Measurements from ENCODE around the gene CFHR3.
"Not testable (repeated sequence)": the region's sequence is repeated elsewhere in the genome, so short reads cannot be mapped to it uniquely, and the experiment has no call there.

The CFHR3 gene

GRCh38 chr1:196774603-196775002 is at the start of gene CFHR3:
Gene CFHR3 (plus strand): TSS chr1:196774840. CDS start chr1:196774887, 47 bp downstream.
- DNase-seq (ENCODE audit: low read depth in 2 of 2): no peak

GRCh38 chr1:196732526-196732925 is 42.1 kb upstream of the CFHR3 start:
- DNase-seq (ENCODE audit: low read depth in 2 of 2): no peak

GRCh38 chr1:196733091-196733970 is 41.3 kb upstream of the CFHR3 start:
- no peak for DNase-seq (ENCODE audit: low read depth in 2 of 2)

GRCh38 chr1:196734006-196734405 is 40.6 kb upstream of the CFHR3 start:
- no peak for DNase-seq (ENCODE audit: low read depth in 2 of 2)

- DNase-seq (ENCODE audit: low read depth in 2 of 2): no peak
Measured at GRCh38 chr1:196734460-196734859, 40.2 kb upstream of the CFHR3 start.

- DNase-seq (ENCODE audit: low read depth in 2 of 2): no peak
Measured at GRCh38 chr1:196738730-196739129, 35.9 kb upstream of the CFHR3 start.

GRCh38 chr1:196743244-196743643 is 31.4 kb upstream of the CFHR3 start:
- DNase-seq (ENCODE audit: low read depth in 2 of 2): not testable (repeated sequence)

GRCh38 chr1:196765019-196765740 is 9.5 kb upstream of the CFHR3 start:
- not testable (repeated sequence) for DNase-seq (ENCODE audit: low read depth in 2 of 2)

- not testable (repeated sequence) for DNase-seq (ENCODE audit: low read depth in 2 of 2)
Measured at GRCh38 chr1:196769823-196770222, 4.8 kb upstream of the CFHR3 start.

GRCh38 chr1:196773713-196774112 is 927 bp upstream of the CFHR3 start:
- no peak for DNase-seq (ENCODE audit: low read depth in 2 of 2)

GRCh38 chr1:196774175-196774574 is 465 bp upstream of the CFHR3 start:
- DNase-seq (ENCODE audit: low read depth in 2 of 2): no peak

- no peak for DNase-seq (ENCODE audit: low read depth in 2 of 2)
Measured at GRCh38 chr1:196777603-196778002, 3.0 kb downstream of the CFHR3 start.

- no peak for DNase-seq (ENCODE audit: low read depth in 2 of 2)
Measured at GRCh38 chr1:196779093-196779492, 4.5 kb downstream of the CFHR3 start.

GRCh38 chr1:196791252-196791651 is 16.6 kb downstream of the CFHR3 start:
- DNase-seq (ENCODE audit: low read depth in 2 of 2): not testable (repeated sequence)

- DNase-seq (ENCODE audit: low read depth in 2 of 2): not testable (repeated sequence)
Measured at GRCh38 chr1:196794103-196794502, 19.5 kb downstream of the CFHR3 start.

- DNase-seq (ENCODE audit: low read depth in 2 of 2): no peak
Measured at GRCh38 chr1:196797891-196798290, 23.3 kb downstream of the CFHR3 start.

GRCh38 chr1:196801920-196802319 is 27.3 kb downstream of the CFHR3 start:
- DNase-seq (ENCODE audit: low read depth in 2 of 2): not testable (repeated sequence)

GRCh38 chr1:196808529-196809235 is 34.0 kb downstream of the CFHR3 start:
- DNase-seq (ENCODE audit: low read depth in 2 of 2): no peak

GRCh38 chr1:196817442-196817841 is 42.8 kb downstream of the CFHR3 start:
- not testable (repeated sequence) for DNase-seq (ENCODE audit: low read depth in 2 of 2)

GRCh38 chr1:196819531-196819930 is 44.9 kb downstream of the CFHR3 start, which contains the start of gene CFHR1:
Gene CFHR1 (plus strand): TSS chr1:196819731. CDS start chr1:196819845, 114 bp downstream.
- not testable (repeated sequence) for DNase-seq (ENCODE audit: low read depth in 2 of 2)

GRCh38 chr1:196827860-196828259 is 53.2 kb downstream of the CFHR3 start:
- DNase-seq (ENCODE audit: low read depth in 2 of 2): not testable (repeated sequence)
